GM19099 (cell line): ENCODE data around the gene BRD7.

Source experiments
- POLR2A ChIP-seq: IDR thresholded peaks from 3 replicates; pipeline ENCODE4 v1.6.1; 2011; ENCODE audit warnings: low read depth; ENCODE audit not compliant: insufficient read length; ENCODE audit errors: extremely low read depth

BRD7 gene

GRCh38 chr16:50395763-50396710, 27.2 kb upstream of the BRD7 start:
- TF ChIP-seq POLR2A = no peak

- no peak for TF ChIP-seq POLR2A
These were observed 25.3 kb upstream of the BRD7 start for GRCh38 chr16:50393858-50394802.

GRCh38 chr16:50393416-50393815, 24.6 kb upstream of the BRD7 start:
- no peak for TF ChIP-seq POLR2A

- no peak for TF ChIP-seq POLR2A
These were observed 22.3 kb upstream of the BRD7 start for GRCh38 chr16:50390914-50391716.

GRCh38 chr16:50390371-50390771, 21.6 kb upstream of the BRD7 start:
- TF ChIP-seq POLR2A = no peak

- no peak for TF ChIP-seq POLR2A
These were observed 21.1 kb upstream of the BRD7 start for GRCh38 chr16:50389900-50390299.

- TF ChIP-seq POLR2A = no peak
These were observed 19.7 kb upstream of the BRD7 start for GRCh38 chr16:50388496-50388895.

- TF ChIP-seq POLR2A = no peak
These were observed 18.0 kb upstream of the BRD7 start for GRCh38 chr16:50386774-50387173.

GRCh38 chr16:50386139-50386538, 17.4 kb upstream of the BRD7 start:
- TF ChIP-seq POLR2A = no peak

GRCh38 chr16:50384500-50385135, 15.8 kb upstream of the BRD7 start:
- TF ChIP-seq POLR2A = no peak

- no peak for TF ChIP-seq POLR2A
These were observed 13.1 kb upstream of the BRD7 start for GRCh38 chr16:50381679-50382440.

GRCh38 chr16:50378417-50378816, 9.6 kb upstream of the BRD7 start:
- TF ChIP-seq POLR2A = no peak

GRCh38 chr16:50377001-50377400, 8.2 kb upstream of the BRD7 start:
- TF ChIP-seq POLR2A = no peak
